AG09319 (cell line): ENCODE measurements around the gene C7orf57.

ENCODE experiments used
- DNase-seq: peaks from one replicate; pipeline ENCODE4 v3.0.0-alpha.2; 2010; ENCODE audit warnings: low read depth; ENCODE audit errors: extremely low read depth
- CTCF ChIP-seq: IDR thresholded peaks from 2 replicates; pipeline ENCODE4 v1.5.1; 2011; ENCODE audit warnings: low read depth, mild to moderate bottlenecking, inconsistent platforms, low read length, moderate library complexity

C7orf57 gene

GRCh38 chr7:48046458-48046857, 11.1 kb downstream of the C7orf57 start:
- no peak for DNase-seq
- TF ChIP-seq CTCF, result no peak

GRCh38 chr7:48048113-48048512, 12.8 kb downstream of the C7orf57 start:
- DNase-seq, result no peak
- no peak for TF ChIP-seq CTCF

- DNase-seq, result no peak
- TF ChIP-seq CTCF, result no peak
These were observed 14.5 kb downstream of the C7orf57 start for GRCh38 chr7:48049850-48050249.

- no peak for TF ChIP-seq CTCF
- DNase-seq, result no peak
These were observed 17.4 kb downstream of the C7orf57 start for GRCh38 chr7:48052748-48053147.

- DNase-seq, result no peak
- no peak for TF ChIP-seq CTCF
These were observed 18.4 kb downstream of the C7orf57 start for GRCh38 chr7:48053736-48054135.

- DNase-seq, result no peak
- no peak for TF ChIP-seq CTCF
These were observed 23.6 kb downstream of the C7orf57 start for GRCh38 chr7:48058990-48059389.

- TF ChIP-seq CTCF, result no peak
- DNase-seq, result no peak
These were observed 24.4 kb downstream of the C7orf57 start for GRCh38 chr7:48059706-48060105.

- no peak for TF ChIP-seq CTCF
- no peak for DNase-seq
These were observed 28.6 kb downstream of the C7orf57 start for GRCh38 chr7:48063985-48064384.
